Femur (tissue), 1 donor: ENCODE results near the gene SIX2.

ENCODE experiments used
- DNase-seq: peaks from one replicate; pipeline ENCODE4 v3.0.0-alpha.2; 2017

The SIX2 gene

GRCh38 chr2:45000921-45001868, 8.1 kb downstream of the SIX2 start:
- peak; percentile 34 for DNase-seq

- no peak for DNase-seq
Measured at GRCh38 chr2:45000341-45000901, 8.8 kb downstream of the SIX2 start.

- DNase-seq: no peak
Measured at GRCh38 chr2:44999540-44999939, 9.7 kb downstream of the SIX2 start.

- DNase-seq: no peak
Measured at GRCh38 chr2:44997963-44998362, 11.3 kb downstream of the SIX2 start.

GRCh38 chr2:44996356-44996755, 12.9 kb downstream of the SIX2 start:
- DNase-seq: no peak

- no peak for DNase-seq
Measured at GRCh38 chr2:44994377-44994776, 14.9 kb downstream of the SIX2 start.

GRCh38 chr2:44989176-44989575, 20.1 kb downstream of the SIX2 start:
- DNase-seq: no peak

GRCh38 chr2:44983836-44984604, 25.2 kb downstream of the SIX2 start:
- DNase-seq: no peak

- peak; percentile 85 for DNase-seq
Measured at GRCh38 chr2:44981714-44982108, 27.5 kb downstream of the SIX2 start.

GRCh38 chr2:44980751-44981713, 28.2 kb downstream of the SIX2 start:
- no peak for DNase-seq

- no peak for DNase-seq
Measured at GRCh38 chr2:44979581-44979980, 29.7 kb downstream of the SIX2 start.

- DNase-seq: no peak
Measured at GRCh38 chr2:44975571-44976450, 33.4 kb downstream of the SIX2 start.

GRCh38 chr2:44974064-44974715, 35.1 kb downstream of the SIX2 start:
- no peak for DNase-seq

- no peak for DNase-seq
Measured at GRCh38 chr2:44972771-44973535, 36.3 kb downstream of the SIX2 start.

GRCh38 chr2:44970846-44971450, 38.3 kb downstream of the SIX2 start:
- no peak for DNase-seq

- DNase-seq: no peak
Measured at GRCh38 chr2:44969936-44970335, 39.3 kb downstream of the SIX2 start.

GRCh38 chr2:44967727-44968432, 41.4 kb downstream of the SIX2 start:
- DNase-seq: no peak

- DNase-seq: no peak
Measured at GRCh38 chr2:44967056-44967455, 42.2 kb downstream of the SIX2 start.

GRCh38 chr2:44965684-44966083, 43.6 kb downstream of the SIX2 start:
- DNase-seq: no peak
